ENCODE data around the gene IRAK3. TPM values are rescaled to one million over a fixed set of nuclear protein-coding genes. Genes with fewer than 3 reads are reported as not detected.

Gene IRAK3
- total RNA-seq, 1 experiment from 2014 or later = 0.44 TPM

DNA sequence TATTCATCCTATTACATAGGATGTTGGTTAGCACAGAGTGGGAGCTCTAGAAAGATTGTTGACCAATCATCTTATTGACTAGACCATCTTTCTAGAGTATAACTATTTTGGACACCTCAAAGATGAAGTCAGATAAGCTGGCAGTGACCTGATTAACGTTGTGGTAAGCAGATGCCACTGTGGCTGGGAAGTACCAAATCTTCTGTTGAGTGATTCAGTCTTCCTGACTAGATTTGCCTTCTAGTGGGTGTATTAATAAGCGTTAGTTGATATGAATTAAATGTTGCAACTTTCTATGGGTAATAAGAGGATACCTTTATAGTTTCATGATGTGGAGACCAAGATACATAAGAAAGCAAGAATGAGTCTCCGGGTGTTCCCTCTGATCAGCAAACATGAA, 62.0 kb downstream of the IRAK3 start:
- Histone ChIP-seq H2BK20ac (ENCODE audit: low read depth, low read length, poor library complexity, severe bottlenecking) (no peak overlapping the region), H3K27me3 (ENCODE audit: insufficient read depth, low read length) (no peaks in the 10 kb centered on the region), H3K14ac (ENCODE audit: insufficient read depth, low read length) (no peak overlapping the region), H3K27ac (ENCODE audit: insufficient read length, low read depth, low read length) (no peak overlapping the region), H3K23ac (ENCODE audit: insufficient read length, low read depth, low read length) (no peak overlapping the region), H2BK12ac (ENCODE audit: insufficient read length, low read depth, low read length) (no peak overlapping the region), H3T11ph (ENCODE audit: low read length) (no peak overlapping the region), H3K79me1 (ENCODE audit: insufficient read depth, low read depth, low read length, poor library complexity, severe bottlenecking) (no peaks in the 10 kb centered on the region), H3K56ac (ENCODE audit: insufficient read length, low read depth, low read length) (no peak overlapping the region), H3K4ac (ENCODE audit: low read depth, low read length) (no peak overlapping the region), H3K9me3 (ENCODE audit: control insufficient read depth, low read depth, low read length) (no peaks in the 10 kb centered on the region), H2BK120ac (ENCODE audit: low read depth, low read length, poor library complexity, severe bottlenecking) (no peak overlapping the region), H3K23me2 (ENCODE audit: insufficient read length, low read depth, low read length, poor library complexity, severe bottlenecking) (no peaks in the 10 kb centered on the region), H3K79me2 (ENCODE audit: insufficient read depth, low read length) (no peaks in the 10 kb centered on the region), H3K4me1 (ENCODE audit: insufficient read depth, low read length) (no peaks in the 10 kb centered on the region), H2BK15ac (ENCODE audit: low read depth, low read length) (no peak overlapping the region), H4K91ac (ENCODE audit: insufficient read length, low read depth, low read length) (no peak overlapping the region), H3K4me2 (ENCODE audit: insufficient read depth, insufficient read length, low read length) (no peak overlapping the region), H2BK5ac (ENCODE audit: insufficient read length, low read length) (no peak overlapping the region), H2AK5ac (ENCODE audit: insufficient read length, low read length) (no peak overlapping the region), H4K8ac (replicated peaks; ENCODE audit: insufficient read length, low read depth, low read length) (no peak overlapping the region), H2AFZ (ENCODE audit: low read length) (no peak overlapping the region), H3K9ac (ENCODE audit: extremely low read depth, insufficient read length, low read length) (no peak overlapping the region), H4K5ac (ENCODE audit: insufficient read length, low read depth, low read length) (no peak overlapping the region), H4K20me1 (ENCODE audit: control insufficient read depth, insufficient read depth, insufficient read length) (no peaks in the 10 kb centered on the region), H3K18ac (ENCODE audit: insufficient read length, low read depth, low read length) (no peak overlapping the region)
- Mint-ChIP-seq H3K27ac (no peak overlapping the region), H3K4me1 (no peaks in the 10 kb centered on the region), H3K36me3 (ENCODE audit: insufficient read depth in 1 of 3, low read depth in 3 of 3) (no peaks in the 10 kb centered on the region), H3K9me3 (no peaks in the 10 kb centered on the region), H3K4me3 (no peak overlapping the region), H3K27me3 (ENCODE audit: low read depth) (no peaks in the 10 kb centered on the region)
- WGBS (ENCODE audit: extremely low coverage, insufficient read length, low lambda C conversion rate) = no CpG with 5 or more reads among the region's 3 CpGs
- DNase-seq = no peak
- TF ChIP-seq, protein P1, sequence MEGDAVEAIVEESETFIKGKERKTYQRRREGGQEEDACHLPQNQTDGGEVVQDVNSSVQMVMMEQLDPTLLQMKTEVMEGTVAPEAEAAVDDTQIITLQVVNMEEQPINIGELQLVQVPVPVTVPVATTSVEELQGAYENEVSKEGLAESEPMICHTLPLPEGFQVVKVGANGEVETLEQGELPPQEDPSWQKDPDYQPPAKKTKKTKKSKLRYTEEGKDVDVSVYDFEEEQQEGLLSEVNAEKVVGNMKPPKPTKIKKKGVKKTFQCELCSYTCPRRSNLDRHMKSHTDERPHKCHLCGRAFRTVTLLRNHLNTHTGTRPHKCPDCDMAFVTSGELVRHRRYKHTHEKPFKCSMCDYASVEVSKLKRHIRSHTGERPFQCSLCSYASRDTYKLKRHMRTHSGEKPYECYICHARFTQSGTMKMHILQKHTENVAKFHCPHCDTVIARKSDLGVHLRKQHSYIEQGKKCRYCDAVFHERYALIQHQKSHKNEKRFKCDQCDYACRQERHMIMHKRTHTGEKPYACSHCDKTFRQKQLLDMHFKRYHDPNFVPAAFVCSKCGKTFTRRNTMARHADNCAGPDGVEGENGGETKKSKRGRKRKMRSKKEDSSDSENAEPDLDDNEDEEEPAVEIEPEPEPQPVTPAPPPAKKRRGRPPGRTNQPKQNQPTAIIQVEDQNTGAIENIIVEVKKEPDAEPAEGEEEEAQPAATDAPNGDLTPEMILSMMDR (conservative IDR thresholded peaks at IDR 0.05) = no peak
